Activated CD4-positive, alpha-beta T cell treated with anti-CD3 and anti-CD28 coated beads for 24 hours (primary cell): ENCODE data around the gene RPA3.

ENCODE experiments used
- DNase-seq, 2 donors: peaks; one replicate each; pipeline ENCODE4 v3.0.0-alpha.2; 2020; ENCODE audit warnings: low read depth in 2 of 2

The RPA3 gene

GRCh38 chr7:7732621-7733281 is 14.3 kb upstream of the RPA3 start:
- no peak for DNase-seq

GRCh38 chr7:7731732-7732131 is 13.3 kb upstream of the RPA3 start:
- no peak for DNase-seq

GRCh38 chr7:7720750-7721621 is 2.6 kb upstream of the RPA3 start:
- no peak for DNase-seq

GRCh38 chr7:7720193-7720592 is 1.8 kb upstream of the RPA3 start:
- DNase-seq, result no peak

- peak in 1 of 2 donors; percentile 37 for DNase-seq
These were observed 829 bp upstream of the RPA3 start for GRCh38 chr7:7719236-7719635.

- DNase-seq, result no peak
These were observed 4.7 kb downstream of the RPA3 start for GRCh38 chr7:7713730-7714129.

- DNase-seq, result no peak
These were observed 7.9 kb downstream of the RPA3 start for GRCh38 chr7:7710469-7710868.

GRCh38 chr7:7709291-7709690 is 9.1 kb downstream of the RPA3 start:
- DNase-seq, result no peak

- no peak for DNase-seq
These were observed 10.6 kb downstream of the RPA3 start for GRCh38 chr7:7707806-7708205.

- no peak for DNase-seq
These were observed 11.2 kb downstream of the RPA3 start for GRCh38 chr7:7707246-7707645.

- no peak for DNase-seq
These were observed 11.7 kb downstream of the RPA3 start for GRCh38 chr7:7706556-7707172.

GRCh38 chr7:7706101-7706511 is 12.3 kb downstream of the RPA3 start:
- DNase-seq, result no peak

- no peak for DNase-seq
These were observed 13.1 kb downstream of the RPA3 start for GRCh38 chr7:7705318-7705717.

- DNase-seq, result no peak
These were observed 13.5 kb downstream of the RPA3 start for GRCh38 chr7:7704867-7705266.

- DNase-seq, result no peak
These were observed 15.0 kb downstream of the RPA3 start for GRCh38 chr7:7703427-7703826.

GRCh38 chr7:7702826-7703225 is 15.6 kb downstream of the RPA3 start:
- DNase-seq, result no peak

GRCh38 chr7:7701527-7701926 is 16.9 kb downstream of the RPA3 start:
- no peak for DNase-seq

GRCh38 chr7:7699970-7700369 is 18.4 kb downstream of the RPA3 start:
- DNase-seq, result no peak

GRCh38 chr7:7699380-7699779 is 19.0 kb downstream of the RPA3 start:
- no peak for DNase-seq

- DNase-seq, result no peak
These were observed 19.5 kb downstream of the RPA3 start for GRCh38 chr7:7698930-7699329.

- no peak for DNase-seq
These were observed 21.8 kb downstream of the RPA3 start for GRCh38 chr7:7696458-7697119.

GRCh38 chr7:7695111-7695817 is 23.1 kb downstream of the RPA3 start:
- no peak for DNase-seq
